Transverse colon (tissue), 4 donors: ENCODE data around the gene MAP1LC3A.

Source experiments
- EP300 ChIP-seq: sonication (generic); formaldehyde crosslinking; IDR thresholded peaks from one replicate; pipeline ENCODE4 v1.6.1; 2017; ENCODE audit warnings: antibody characterized with exemption, low read depth
- POLR2A ChIP-seq: fragments of 450-650 bp; IDR thresholded peaks from one replicate; pipeline ENCODE4 v1.6.1; 2016; ENCODE audit warnings: antibody characterized with exemption, mild to moderate bottlenecking, moderate library complexity
- POLR2AphosphoS5 ChIP-seq, 3 donors: sonication (generic); formaldehyde crosslinking; IDR thresholded peaks; one replicate each; pipeline ENCODE4 v1.6.1; 2016; ENCODE audit warnings: antibody characterized with exemption in 3 of 3
- TF ChIP-seq, protein P1 (sequence below), 5 experiments: fragments of 200-600 bp in 3 of 5; fragments of 450-650 bp in 2 of 5; sonication (generic) in 3 of 5; IDR thresholded peaks; 1 replicate in 2 of 5; 2 replicates in 3 of 5; pipeline ENCODE4 v1.5.1; 2016 to 2017; ENCODE audit warnings: antibody characterized with exemption in 5 of 5, inconsistent platforms in 3 of 5, mild to moderate bottlenecking in 2 of 5, moderate library complexity in 1 of 5

DNA sequence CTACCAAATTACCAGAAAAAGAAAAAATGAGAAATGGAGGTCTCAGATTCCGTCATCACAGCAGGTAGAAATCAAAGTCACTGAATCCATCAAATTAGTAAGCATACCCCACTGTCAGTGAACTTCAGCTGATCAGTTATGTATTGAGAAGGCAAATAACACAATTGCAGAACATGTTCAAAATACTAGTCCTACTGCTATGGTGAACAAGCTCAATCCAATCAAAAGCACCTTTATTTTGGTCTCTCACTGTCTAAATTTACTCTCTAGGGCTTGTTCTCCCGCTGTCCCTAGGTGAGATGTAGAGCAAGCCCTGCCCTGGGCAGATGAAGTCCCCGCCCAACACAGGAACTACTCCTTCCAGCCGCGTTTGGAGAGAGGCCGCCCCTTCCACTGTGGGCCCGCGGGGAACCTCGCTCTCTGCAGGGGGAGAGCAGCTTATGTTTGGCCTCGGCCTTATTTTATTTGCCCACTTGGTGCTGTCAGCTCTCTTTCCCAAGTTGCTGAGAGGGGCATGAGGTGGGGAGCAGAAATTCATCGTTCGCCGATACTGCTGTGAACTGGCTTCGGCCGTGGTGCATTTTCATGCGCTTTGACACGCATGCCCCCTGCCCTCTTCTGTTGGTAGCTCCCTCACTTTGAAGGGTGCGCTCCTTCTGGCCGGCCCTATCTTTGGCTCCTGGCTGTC, 14.3 kb upstream of the MAP1LC3A start:
- TF ChIP-seq, protein P1, sequence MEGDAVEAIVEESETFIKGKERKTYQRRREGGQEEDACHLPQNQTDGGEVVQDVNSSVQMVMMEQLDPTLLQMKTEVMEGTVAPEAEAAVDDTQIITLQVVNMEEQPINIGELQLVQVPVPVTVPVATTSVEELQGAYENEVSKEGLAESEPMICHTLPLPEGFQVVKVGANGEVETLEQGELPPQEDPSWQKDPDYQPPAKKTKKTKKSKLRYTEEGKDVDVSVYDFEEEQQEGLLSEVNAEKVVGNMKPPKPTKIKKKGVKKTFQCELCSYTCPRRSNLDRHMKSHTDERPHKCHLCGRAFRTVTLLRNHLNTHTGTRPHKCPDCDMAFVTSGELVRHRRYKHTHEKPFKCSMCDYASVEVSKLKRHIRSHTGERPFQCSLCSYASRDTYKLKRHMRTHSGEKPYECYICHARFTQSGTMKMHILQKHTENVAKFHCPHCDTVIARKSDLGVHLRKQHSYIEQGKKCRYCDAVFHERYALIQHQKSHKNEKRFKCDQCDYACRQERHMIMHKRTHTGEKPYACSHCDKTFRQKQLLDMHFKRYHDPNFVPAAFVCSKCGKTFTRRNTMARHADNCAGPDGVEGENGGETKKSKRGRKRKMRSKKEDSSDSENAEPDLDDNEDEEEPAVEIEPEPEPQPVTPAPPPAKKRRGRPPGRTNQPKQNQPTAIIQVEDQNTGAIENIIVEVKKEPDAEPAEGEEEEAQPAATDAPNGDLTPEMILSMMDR (IDR thresholded peaks at IDR 0.05): no peak
- TF ChIP-seq POLR2A (no peak), EP300 (no peak), POLR2AphosphoS5 (IDR thresholded peaks at IDR 0.05) (no peak)
